ENCODE results near the gene PIK3CD.

DNA sequence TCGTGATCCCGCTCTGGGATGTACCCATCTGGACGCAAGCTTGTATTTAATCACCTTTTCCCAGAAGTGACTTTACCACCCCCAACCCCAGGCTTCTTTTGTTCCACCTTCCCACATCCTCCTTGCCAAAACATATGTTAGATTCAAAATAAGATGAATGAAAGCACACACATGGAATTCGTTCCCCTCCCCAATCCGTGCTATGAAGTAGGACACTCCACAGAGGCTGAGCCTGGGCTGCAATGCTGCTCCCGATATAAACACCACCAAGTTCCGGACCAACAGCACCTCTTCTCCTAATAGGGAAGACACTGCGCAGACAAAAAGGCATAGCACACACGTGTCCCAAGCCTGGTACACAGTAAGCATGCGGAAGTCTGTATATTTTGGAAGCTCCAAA lies 86.1 kb downstream of the PIK3CD start:
- TF ChIP-seq CTCF (IDR thresholded peaks at IDR 0.05) (no peak), POLR2A (IDR thresholded peaks at IDR 0.05) (no peak)
